Neuronal stem cell (in vitro differentiated cells): Measurements from ENCODE around the gene SVIL.
"Not testable (repeated sequence)": the region's sequence is repeated elsewhere in the genome, so short reads cannot be mapped to it uniquely, and the experiment has no call there.

ENCODE experiments used
- DNase-seq: peaks from one replicate; pipeline ENCODE4 v3.0.0-alpha.2; 2013; ENCODE audit warnings: low spot score
- H2AFZ ChIP-seq: one replicate; pipeline ENCODE4 v1.6.1; 2013; ENCODE audit warnings: mild to moderate bottlenecking, low read length, inconsistent platforms
- H2AK5ac ChIP-seq: 2 replicates; pipeline ENCODE4 v1.6.1; 2013; ENCODE audit warnings: low read depth, mild to moderate bottlenecking, inconsistent platforms, low read length, moderate library complexity, mixed read lengths
- H2BK120ac ChIP-seq: 2 replicates; pipeline ENCODE4 v1.6.1; 2013; ENCODE audit warnings: low read depth, mild to moderate bottlenecking, inconsistent platforms, low read length, moderate library complexity, mixed read lengths
- H2BK12ac ChIP-seq: one replicate; pipeline ENCODE4 v1.6.1; 2013; ENCODE audit warnings: low read length, inconsistent platforms
- H2BK15ac ChIP-seq: 2 replicates; pipeline ENCODE4 v1.6.1; 2013; ENCODE audit warnings: mild to moderate bottlenecking, low read length, inconsistent platforms, mixed read lengths
- H2BK5ac ChIP-seq: one replicate; pipeline ENCODE4 v1.6.1; 2013; ENCODE audit warnings: inconsistent platforms, mild to moderate bottlenecking, low read length, moderate library complexity
- H3K14ac ChIP-seq: one replicate; pipeline ENCODE4 v1.6.1; 2013; ENCODE audit warnings: low read length, inconsistent platforms
- H3K18ac ChIP-seq: 2 replicates; pipeline ENCODE4 v1.6.1; 2013; ENCODE audit warnings: low read length, inconsistent platforms
- H3K23ac ChIP-seq: 2 replicates; pipeline ENCODE4 v1.6.1; 2013; ENCODE audit warnings: low read depth, mild to moderate bottlenecking, mixed read lengths, low read length, inconsistent platforms; ENCODE audit not compliant: poor library complexity
- H3K27ac ChIP-seq: replicated peaks from 3 replicates; pipeline ENCODE4 v1.5.1; 2013; ENCODE audit warnings: low read length, inconsistent platforms
- H3K27me3 ChIP-seq, 3 experiments: 2 replicates each; pipeline ENCODE4 v1.6.1; 2013; ENCODE audit warnings: low read length in 3 of 3, mild to moderate bottlenecking in 2 of 3, inconsistent platforms in 1 of 3, low read depth in 1 of 3, mixed read lengths in 1 of 3, moderate library complexity in 1 of 3; ENCODE audit not compliant: control insufficient read depth in 3 of 3, insufficient read depth in 3 of 3
- H3K36me3 ChIP-seq, 2 donors: replicated peaks in 1 of 2; 2 replicates each; pipeline ENCODE4 v1.6.1; 2013; ENCODE audit warnings: low read length in 2 of 2; ENCODE audit not compliant: control insufficient read depth in 2 of 2, insufficient read depth in 2 of 2
- H3K4ac ChIP-seq: 2 replicates; pipeline ENCODE4 v1.6.1; 2013; ENCODE audit warnings: inconsistent platforms, mild to moderate bottlenecking, low read length, moderate library complexity
- H3K4me1 ChIP-seq, 2 donors: 1 replicate in 1 of 2; 2 replicates in 1 of 2; pipeline ENCODE4 v1.6.1; 2013; ENCODE audit warnings: low read length in 2 of 2, low read depth in 1 of 2; ENCODE audit not compliant: control insufficient read depth in 2 of 2, insufficient read depth in 1 of 2
- H3K4me2 ChIP-seq: one replicate; pipeline ENCODE4 v1.6.1; 2013; ENCODE audit warnings: mild to moderate bottlenecking, low read length, inconsistent platforms; ENCODE audit not compliant: insufficient read depth, poor library complexity, severe bottlenecking
- H3K4me3 ChIP-seq, 2 donors: 2 replicates each; pipeline ENCODE4 v1.5.1; 2013; ENCODE audit warnings: low read length in 2 of 2, mild to moderate bottlenecking in 2 of 2, inconsistent platforms in 1 of 2, moderate library complexity in 1 of 2
- H3K79me1 ChIP-seq: one replicate; pipeline ENCODE4 v1.6.1; 2013; ENCODE audit warnings: low read depth, mild to moderate bottlenecking, inconsistent platforms, low read length, moderate library complexity
- H3K9ac ChIP-seq: one replicate; pipeline ENCODE4 v1.6.1; 2013; ENCODE audit warnings: mild to moderate bottlenecking, low read depth, low read length, inconsistent platforms; ENCODE audit not compliant: poor library complexity
- H3K9me3 ChIP-seq, 2 donors: replicated peaks in 1 of 2; 2 replicates each; pipeline versions ENCODE3 to v1.6.1; 2013; ENCODE audit warnings: low read length in 2 of 2, mild to moderate bottlenecking in 2 of 2, inconsistent platforms in 1 of 2, low read depth in 1 of 2, mixed read lengths in 1 of 2, moderate library complexity in 1 of 2; ENCODE audit not compliant: control insufficient read depth in 2 of 2, insufficient read depth in 1 of 2
- H4K8ac ChIP-seq: one replicate; pipeline ENCODE4 v1.6.1; 2013; ENCODE audit warnings: low read depth, mild to moderate bottlenecking, inconsistent platforms, low read length, moderate library complexity
- H4K91ac ChIP-seq: one replicate; pipeline ENCODE4 v1.6.1; 2013; ENCODE audit warnings: low read length, low read depth, mild to moderate bottlenecking, inconsistent platforms; ENCODE audit not compliant: poor library complexity
- WGBS, 2 donors: extraction: QIAGEN DNeasy Blood & Tissue Kit; methylation state at CpG; one replicate each; pipeline ENCODE4 v1.1.7; 2013; ENCODE audit warnings: missing lambda C conversion rate in 2 of 2, mixed read lengths in 1 of 2; ENCODE audit not compliant: insufficient read length in 2 of 2, insufficient replicate concordance in 1 of 2; ENCODE audit errors: extremely low coverage in 2 of 2; 5-methylcytosine and 5-hydroxymethylcytosine counted together

SVIL gene

DNA sequence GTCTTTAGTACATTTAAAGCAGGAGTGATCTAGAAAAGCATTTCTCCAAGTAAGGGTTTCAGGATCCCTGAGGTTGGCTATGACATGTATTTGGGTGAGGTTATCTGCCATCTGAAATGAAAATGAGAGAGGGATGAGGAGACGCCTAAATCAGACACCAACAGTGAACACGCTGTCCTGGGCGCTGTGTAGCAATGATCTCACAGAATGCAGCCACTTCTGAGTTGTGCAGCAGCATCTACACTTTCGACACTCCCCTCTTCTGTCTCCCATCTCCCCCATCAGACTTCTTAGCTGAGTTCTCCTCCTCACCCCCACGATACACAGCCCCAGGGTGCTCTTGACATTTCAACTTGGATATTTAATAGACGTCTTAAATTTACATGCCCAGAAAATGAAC is 95.4 kb downstream of the SVIL start:
- peaks cover 0 to 4% of the 10 kb centered on the region in 2 donors for H3K36me3 ChIP-seq
- H3K4me3 ChIP-seq = no peak overlapping the region
- H2BK12ac ChIP-seq = no peak overlapping the region
- H2AK5ac ChIP-seq = no peak overlapping the region
- no peaks in the 10 kb centered on the region for H3K9me3 ChIP-seq
- H3K4me1 ChIP-seq = peaks cover 9 to 12% of the 10 kb centered on the region in 2 donors
- no CpG with 5 or more reads among the region's 6 CpGs for WGBS, 2 donors
- H4K8ac ChIP-seq = no peak overlapping the region
- no peak overlapping the region for H3K14ac ChIP-seq
- no peak for DNase-seq
- H3K79me1 ChIP-seq = no peaks in the 10 kb centered on the region
- H3K9ac ChIP-seq = no peak overlapping the region
- H3K23ac ChIP-seq = no peak overlapping the region
- H3K4me2 ChIP-seq = no peak overlapping the region
- H2BK15ac ChIP-seq = no peak overlapping the region
- no peak overlapping the region for H2BK5ac ChIP-seq
- no peaks in the 10 kb centered on the region for H3K27me3 ChIP-seq
- H3K4ac ChIP-seq = no peak overlapping the region
- H4K91ac ChIP-seq = no peak overlapping the region
- H3K18ac ChIP-seq = no peak overlapping the region
- H2AFZ ChIP-seq = no peak overlapping the region
- no peak overlapping the region for H2BK120ac ChIP-seq
- no peak overlapping the region for H3K27ac ChIP-seq

DNA sequence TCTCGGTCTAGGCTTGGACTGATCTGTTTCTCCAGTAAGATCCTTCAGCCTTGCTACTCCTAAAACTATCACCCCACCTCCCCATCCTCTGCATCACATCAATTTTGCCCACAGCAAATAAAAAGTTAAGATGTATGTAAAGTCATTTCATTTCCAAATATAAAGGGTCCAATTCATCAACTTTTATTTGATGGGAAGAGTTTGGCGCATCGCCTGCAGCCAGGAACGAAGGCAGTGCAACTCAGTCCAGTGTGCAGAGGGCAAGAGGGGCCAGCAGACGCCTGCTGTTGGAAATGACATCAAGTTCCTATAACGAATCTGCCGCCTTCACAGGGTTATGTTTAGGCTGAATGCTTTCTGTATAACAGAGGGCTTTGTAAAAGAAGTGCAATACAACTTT is 97.0 kb downstream of the SVIL start:
- Histone ChIP-seq H3K14ac (no peak overlapping the region), H2BK5ac (no peak overlapping the region), H4K8ac (no peak overlapping the region), H3K9me3 (no peaks in the 10 kb centered on the region), H3K23ac (no peak overlapping the region), H3K4me2 (no peak overlapping the region), H3K27ac (no peak overlapping the region), H2BK12ac (no peak overlapping the region), H3K4me1 (peaks cover 9 to 10% of the 10 kb centered on the region in 2 donors), H4K91ac (no peak overlapping the region), H3K4ac (no peak overlapping the region), H3K27me3 (no peaks in the 10 kb centered on the region), H2AK5ac (no peak overlapping the region), H3K18ac (no peak overlapping the region), H2AFZ (no peak overlapping the region), H2BK15ac (no peak overlapping the region), H3K4me3 (no peak overlapping the region), H3K79me1 (no peaks in the 10 kb centered on the region), H2BK120ac (no peak overlapping the region), H3K36me3 (peaks cover 0 to 4% of the 10 kb centered on the region in 2 donors), H3K9ac (no peak overlapping the region)
- WGBS, 2 donors = no CpG with 5 or more reads among the region's 7 CpGs
- DNase-seq = no peak

DNA sequence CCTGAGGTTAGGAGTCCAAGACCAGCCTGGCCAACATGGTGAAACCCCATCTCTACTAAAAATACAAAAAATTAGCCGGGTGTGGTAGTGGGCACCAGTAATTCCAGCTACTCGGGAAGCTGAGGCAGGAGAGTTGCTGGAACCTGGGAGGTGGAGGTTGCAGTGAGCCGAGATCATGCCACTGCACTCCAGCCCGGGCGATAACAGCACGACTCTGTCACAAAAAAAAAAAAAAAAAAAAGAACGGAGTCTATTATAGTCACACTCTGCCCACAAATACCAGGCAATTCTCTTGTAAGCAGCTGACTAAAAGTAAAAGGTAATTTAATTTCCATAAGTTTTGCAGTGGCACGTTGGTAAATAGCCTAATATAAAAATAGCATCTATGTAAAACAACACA is 98.1 kb downstream of the SVIL start:
- H4K8ac ChIP-seq, H3K9me3 ChIP-seq, H3K23ac ChIP-seq, H3K36me3 ChIP-seq, H2AFZ ChIP-seq, H2BK120ac ChIP-seq, DNase-seq, H2AK5ac ChIP-seq, H3K18ac ChIP-seq, H3K9ac ChIP-seq, H4K91ac ChIP-seq, H3K79me1 ChIP-seq, H2BK5ac ChIP-seq, H3K14ac ChIP-seq, H3K4ac ChIP-seq, H2BK12ac ChIP-seq, H3K4me3 ChIP-seq, H3K27me3 ChIP-seq, H3K27ac ChIP-seq, H2BK15ac ChIP-seq, H3K4me2 ChIP-seq, H3K4me1 ChIP-seq: not testable (repeated sequence)
- WGBS, 2 donors = no CpG with 5 or more reads among the region's 8 CpGs

DNA sequence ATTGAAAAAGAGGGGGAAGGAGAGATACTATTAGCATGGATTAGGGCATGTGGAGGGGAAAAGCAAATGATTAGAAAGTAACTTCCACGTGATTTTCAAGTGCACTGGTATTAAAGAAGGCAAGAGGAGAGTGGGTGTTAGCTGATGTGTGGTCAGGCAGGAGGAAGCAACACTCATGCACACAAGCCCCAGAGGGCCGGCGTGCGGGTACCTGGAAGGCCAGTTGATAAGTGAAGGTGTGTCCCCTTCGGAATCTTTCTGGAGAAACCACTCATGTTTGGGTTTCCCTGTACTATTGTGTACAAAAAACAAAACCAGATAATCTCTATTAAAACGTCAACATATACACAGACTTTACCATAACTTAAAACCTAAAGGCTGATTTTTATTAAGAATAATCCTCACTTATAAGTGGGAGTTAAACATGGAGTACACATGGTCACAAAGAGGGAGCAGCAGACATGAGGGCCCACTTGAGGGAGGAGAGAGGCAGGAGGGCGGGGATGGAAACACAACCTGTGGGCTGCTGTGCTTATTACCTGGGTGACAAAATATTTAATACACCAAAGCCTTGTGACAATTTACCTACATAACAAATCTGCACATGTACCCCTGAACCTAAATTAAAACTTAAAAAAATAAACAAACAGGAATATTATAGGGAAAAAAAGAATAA is 98.9 kb downstream of the SVIL start:
- Histone ChIP-seq H2BK15ac (no peak overlapping the region), H3K36me3 (peaks cover 0 to 8% of the 10 kb centered on the region in 2 donors), H3K4me2 (no peak overlapping the region), H3K23ac (no peak overlapping the region), H3K4me1 (peaks cover 7 to 9% of the 10 kb centered on the region in 2 donors), H2BK5ac (no peak overlapping the region), H2AFZ (no peak overlapping the region), H3K9me3 (no peaks in the 10 kb centered on the region), H3K27me3 (no peaks in the 10 kb centered on the region), H2AK5ac (no peak overlapping the region), H3K14ac (no peak overlapping the region), H3K18ac (peak overlapping the region; percentile 77), H3K79me1 (no peaks in the 10 kb centered on the region), H4K8ac (no peak overlapping the region), H2BK120ac (no peak overlapping the region), H3K9ac (peak overlapping the region; percentile 22), H2BK12ac (no peak overlapping the region), H3K27ac (no peak overlapping the region), H4K91ac (no peak overlapping the region), H3K4ac (no peak overlapping the region), H3K4me3 (no peak overlapping the region)
- DNase-seq = no peak
- WGBS, 2 donors = no CpG with 5 or more reads among the region's 7 CpGs
